Transverse colon (tissue), 4 donors: ENCODE results near the gene SPDL1. TPM values are rescaled to one million over a fixed set of nuclear protein-coding genes. Genes with fewer than 3 reads are reported as not detected.

ENCODE experiments used
- DNase-seq: peaks from one replicate; pipeline ENCODE4 v3.0.0-alpha.2; 2019
- H3K27ac ChIP-seq, 4 donors: fragments of 200-600 bp; sonication (generic); 2 replicates each; pipeline ENCODE4 v1.5.1; 2016 to 2018; ENCODE audit warnings: inconsistent platforms in 4 of 4
- H3K27me3 ChIP-seq: fragments of 200-600 bp; sonication (generic); 2 replicates; pipeline ENCODE4 v1.5.1; 2017; ENCODE audit warnings: inconsistent platforms
- H3K36me3 ChIP-seq, 4 donors: fragments of 200-600 bp; sonication (generic); 2 replicates each; pipeline ENCODE4 v1.5.1; 2017 to 2019; ENCODE audit warnings: inconsistent platforms in 4 of 4
- H3K4me1 ChIP-seq, 4 donors: fragments of 200-600 bp; sonication (generic); 2 replicates each; pipeline ENCODE4 v1.5.1; 2017 to 2020; ENCODE audit warnings: inconsistent platforms in 4 of 4
- H3K4me3 ChIP-seq, 4 donors: fragments of 200-600 bp; sonication (generic); 1 replicate in 1 of 4; 2 replicates in 3 of 4; pipeline versions ENCODE4 v1.5.1 to v1.6.1; 2017 to 2019; ENCODE audit warnings: inconsistent platforms in 4 of 4
- H3K9me3 ChIP-seq, 2 donors: fragments of 200-600 bp; sonication (generic); 2 replicates each; pipeline ENCODE4 v1.5.1; 2017 to 2019; ENCODE audit warnings: inconsistent platforms in 2 of 2
- CTCF ChIP-seq, 5 experiments: fragments of 200-600 bp in 3 of 5; fragments of 450-650 bp in 2 of 5; sonication (generic) in 3 of 5; IDR thresholded peaks; 1 replicate in 2 of 5; 2 replicates in 3 of 5; pipeline ENCODE4 v1.5.1; 2016 to 2017; ENCODE audit warnings: antibody characterized with exemption in 5 of 5, inconsistent platforms in 3 of 5, mild to moderate bottlenecking in 2 of 5, moderate library complexity in 1 of 5
- EP300 ChIP-seq: sonication (generic); formaldehyde crosslinking; IDR thresholded peaks from one replicate; pipeline ENCODE4 v1.6.1; 2017; ENCODE audit warnings: antibody characterized with exemption, low read depth
- POLR2A ChIP-seq: fragments of 450-650 bp; IDR thresholded peaks from one replicate; pipeline ENCODE4 v1.6.1; 2016; ENCODE audit warnings: antibody characterized with exemption, mild to moderate bottlenecking, moderate library complexity
- POLR2AphosphoS5 ChIP-seq, 3 donors: sonication (generic); formaldehyde crosslinking; IDR thresholded peaks; one replicate each; pipeline ENCODE4 v1.6.1; 2016; ENCODE audit warnings: antibody characterized with exemption in 3 of 3
- WGBS, 2 donors: methylation state at CpG; one replicate each; pipeline ENCODE4 v1.1.5; 2018; ENCODE audit warnings: low coverage in 1 of 2; 5-methylcytosine and 5-hydroxymethylcytosine counted together
- in situ Hi-C, 4 donors: fragments of 200-750 bp; cut with MboI; loops; one replicate each; pipeline versions ENCODE4 v1.15.0 to v1.15.1; 2017; ENCODE audit warnings: low sequenced_read_pairs in 3 of 4, low pct_ligation_motif_present in 1 of 4, low pct_unique_long_range_greater_than_20kb in 1 of 4
- intact Hi-C: fragments of 100-400 bp; cut with DNase I; formaldehyde crosslinking; loops from one replicate; pipeline ENCODE4 v1.15.1; 2023; ENCODE audit warnings: low total_unique reads
- total RNA-seq, 4 donors: library from RNA; depleted of rRNA; stranded (reverse); fragments of >200 nt; gene quantifications; one replicate each; pipeline ENCODE4 v1.1.0, GENCODE V29; 2016

SPDL1 gene
- total RNA-seq, 4 donors from 2014 or later, result 1.5 to 23.7 (median 8.8) TPM

- no peaks in the 10 kb centered on the region for H3K4me1 ChIP-seq
- no peak for DNase-seq
- no peak overlapping the region for H3K27ac ChIP-seq
- 63 to 80% methylated on average over 2 of the region's 2 CpGs for WGBS, 2 donors
- intact Hi-C loops (no loop called here), in situ Hi-C loops (no loop called here)
- H3K36me3 ChIP-seq, result no peaks in the 10 kb centered on the region
- no peaks in the 10 kb centered on the region for H3K9me3 ChIP-seq
- H3K4me3 ChIP-seq, result no peak overlapping the region
- H3K27me3 ChIP-seq, result no peaks in the 10 kb centered on the region
- TF ChIP-seq POLR2A (no peak), EP300 (no peak), CTCF (IDR thresholded peaks at IDR 0.05) (no peak), POLR2AphosphoS5 (IDR thresholded peaks at IDR 0.05) (no peak)
These were observed 45.3 kb downstream of the SPDL1 start for GRCh38 chr5:169628892-169629291.

- in situ Hi-C loops, result no loop called here
These were observed 46.4 kb downstream of the SPDL1 start for GRCh38 chr5:169629847-169630548.

GRCh38 chr5:169631360-169631759, 47.8 kb downstream of the SPDL1 start:
- intact Hi-C loops (no loop called here), in situ Hi-C loops (no loop called here)
- WGBS, 2 donors, result 85% methylated on average over 4 of the region's 4 CpGs; no CpG with 5 or more reads in 1 of the 2 donors
- TF ChIP-seq POLR2AphosphoS5 (IDR thresholded peaks at IDR 0.05) (no peak), CTCF (IDR thresholded peaks at IDR 0.05) (no peak), EP300 (no peak), POLR2A (no peak)
- no peak overlapping the region for H3K27ac ChIP-seq
- no peaks in the 10 kb centered on the region for H3K36me3 ChIP-seq
- DNase-seq, result no peak
- peaks cover 2% of the 10 kb centered on the region for H3K27me3 ChIP-seq
- H3K4me1 ChIP-seq, result no peaks in the 10 kb centered on the region
- no peaks in the 10 kb centered on the region for H3K9me3 ChIP-seq
- no peak overlapping the region for H3K4me3 ChIP-seq

More at GRCh38 chr5:169629847-169630548, 46.4 kb downstream of the SPDL1 start:
- DNase-seq, result no peak
- Histone ChIP-seq H3K36me3 (no peaks in the 10 kb centered on the region), H3K27ac (no peak overlapping the region), H3K9me3 (no peaks in the 10 kb centered on the region), H3K27me3 (no peaks in the 10 kb centered on the region), H3K4me1 (no peaks in the 10 kb centered on the region), H3K4me3 (no peak overlapping the region)
- TF ChIP-seq POLR2A (no peak), CTCF (IDR thresholded peaks at IDR 0.05) (no peak), EP300 (no peak), POLR2AphosphoS5 (IDR thresholded peaks at IDR 0.05) (no peak)
- intact Hi-C loops, result no loop called here
- 69 to 73% methylated on average over 5 to 6 of the region's 6 CpGs for WGBS, 2 donors

- H3K27me3 ChIP-seq, result peaks cover 17% of the 10 kb centered on the region
- H3K9me3 ChIP-seq, result no peaks in the 10 kb centered on the region
- no peak overlapping the region for H3K27ac ChIP-seq
- no peak for TF ChIP-seq CTCF (IDR thresholded peaks at IDR 0.05)
- TF ChIP-seq POLR2A, result no peak
- no peak for TF ChIP-seq POLR2AphosphoS5 (IDR thresholded peaks at IDR 0.05)
- no peak overlapping the region for H3K4me3 ChIP-seq
- 100% methylated on average over 1 of the region's 1 CpG; no CpG with 5 or more reads in 1 of the 2 donors for WGBS, 2 donors
- no peaks in the 10 kb centered on the region for H3K36me3 ChIP-seq
- no peak for DNase-seq
- intact Hi-C loops (no loop called here), in situ Hi-C loops (no loop called here)
- H3K4me1 ChIP-seq, result no peaks in the 10 kb centered on the region
These were observed 49.4 kb downstream of the SPDL1 start for GRCh38 chr5:169632946-169633345.
